Mesenchymal stem cell (in vitro differentiated cells and primary cell): ENCODE data around the gene XRCC5.

Source experiments
- DNase-seq: peaks from one replicate; pipeline ENCODE4 v3.0.0-alpha.2; 2013
- H2AFZ ChIP-seq: one replicate; pipeline ENCODE4 v1.6.1; 2013; ENCODE audit warnings: low read depth, mild to moderate bottlenecking, control low read depth, inconsistent platforms, low read length, moderate library complexity
- H2AK5ac ChIP-seq: 2 replicates; pipeline ENCODE4 v1.6.1; 2013; ENCODE audit warnings: low read length, moderate library complexity, mild to moderate bottlenecking, inconsistent platforms; ENCODE audit not compliant: severe bottlenecking
- H2BK120ac ChIP-seq: one replicate; pipeline ENCODE4 v1.6.1; 2013; ENCODE audit warnings: low read depth, mild to moderate bottlenecking, inconsistent platforms, low read length, moderate library complexity
- H2BK12ac ChIP-seq, 2 experiments: one replicate each; pipeline ENCODE4 v1.6.1; 2013; ENCODE audit warnings: inconsistent platforms in 2 of 2, low read length in 2 of 2, mild to moderate bottlenecking in 2 of 2, moderate library complexity in 2 of 2, control low read depth in 1 of 2
- H2BK15ac ChIP-seq: one replicate; pipeline ENCODE4 v1.6.1; 2013; ENCODE audit warnings: mild to moderate bottlenecking, low read depth, inconsistent platforms; ENCODE audit not compliant: poor library complexity, severe bottlenecking
- H2BK5ac ChIP-seq: 2 replicates; pipeline ENCODE4 v1.6.1; 2013; ENCODE audit warnings: low read depth, mild to moderate bottlenecking, low read length, control low read depth, inconsistent platforms; ENCODE audit not compliant: poor library complexity, severe bottlenecking
- H3K14ac ChIP-seq, 2 experiments: one replicate each; pipeline ENCODE4 v1.6.1; 2013; ENCODE audit warnings: inconsistent platforms in 2 of 2, low read length in 2 of 2, control low read depth in 1 of 2, mild to moderate bottlenecking in 1 of 2, moderate library complexity in 1 of 2
- H3K18ac ChIP-seq, 2 experiments: one replicate each; pipeline ENCODE4 v1.6.1; 2013; ENCODE audit warnings: inconsistent platforms in 2 of 2, low read length in 2 of 2, control low read depth in 1 of 2, low read depth in 1 of 2, mild to moderate bottlenecking in 1 of 2
- H3K23ac ChIP-seq, 2 experiments: one replicate each; pipeline ENCODE4 v1.6.1; 2013; ENCODE audit warnings: inconsistent platforms in 2 of 2, low read length in 2 of 2, mild to moderate bottlenecking in 2 of 2, moderate library complexity in 2 of 2, control low read depth in 1 of 2
- H3K27ac ChIP-seq: 2 replicates; pipeline ENCODE4 v1.5.1; 2013; ENCODE audit warnings: mild to moderate bottlenecking, moderate library complexity, low read length, control low read depth, inconsistent platforms; ENCODE audit not compliant: poor library complexity, severe bottlenecking
- H3K27me3 ChIP-seq, 2 experiments: 2 replicates each; pipeline versions ENCODE4 v1.6.1 to v1.7.0; 2013; ENCODE audit warnings: low read length in 2 of 2, mild to moderate bottlenecking in 2 of 2, moderate library complexity in 2 of 2, control low read depth in 1 of 2, inconsistent platforms in 1 of 2; ENCODE audit not compliant: control insufficient read depth in 1 of 2, insufficient read depth in 1 of 2
- H3K36me3 ChIP-seq, 2 experiments: 2 replicates each; pipeline versions ENCODE4 v1.6.1 to v1.7.0; 2013; ENCODE audit warnings: low read length in 2 of 2, control low read depth in 1 of 2, inconsistent platforms in 1 of 2, low read depth in 1 of 2, mild to moderate bottlenecking in 1 of 2; ENCODE audit not compliant: insufficient read depth in 2 of 2, control insufficient read depth in 1 of 2
- H3K4ac ChIP-seq, 2 experiments: one replicate each; pipeline ENCODE4 v1.6.1; 2013; ENCODE audit warnings: inconsistent platforms in 2 of 2, low read length in 2 of 2, mild to moderate bottlenecking in 2 of 2, moderate library complexity in 2 of 2, control low read depth in 1 of 2, low read depth in 1 of 2
- H3K4me1 ChIP-seq: 2 replicates; pipeline ENCODE4 v1.6.1; 2013; ENCODE audit warnings: low read depth, low read length, control low read depth; ENCODE audit not compliant: control insufficient read depth, insufficient read depth
- H3K4me2 ChIP-seq: 2 replicates; pipeline ENCODE4 v1.6.1; 2013; ENCODE audit warnings: low read length, mild to moderate bottlenecking, inconsistent platforms; ENCODE audit not compliant: poor library complexity, severe bottlenecking
- H3K4me3 ChIP-seq, 2 experiments: 2 replicates each; pipeline versions ENCODE4 v1.5.1 to v1.7.0; 2013; ENCODE audit warnings: low read length in 2 of 2, mild to moderate bottlenecking in 2 of 2, control low read depth in 1 of 2, low read depth in 1 of 2; ENCODE audit not compliant: insufficient read depth in 1 of 2
- H3K79me1 ChIP-seq: replicated peaks from 2 replicates; pipeline ENCODE4 v1.6.1; 2013; ENCODE audit warnings: mild to moderate bottlenecking, control low read depth, low read length, inconsistent platforms; ENCODE audit not compliant: poor library complexity, severe bottlenecking
- H3K9ac ChIP-seq: 2 replicates; pipeline ENCODE4 v1.7.0; 2013; ENCODE audit warnings: mild to moderate bottlenecking, low read length, moderate library complexity
- H3K9me3 ChIP-seq: 2 replicates; pipeline ENCODE4 v1.7.0; 2013; ENCODE audit warnings: mild to moderate bottlenecking, low read length; ENCODE audit not compliant: control insufficient read depth
- H4K8ac ChIP-seq: one replicate; pipeline ENCODE4 v1.6.1; 2013; ENCODE audit warnings: inconsistent platforms, mild to moderate bottlenecking, low read length, moderate library complexity
- H4K91ac ChIP-seq: one replicate; pipeline ENCODE4 v1.6.1; 2013; ENCODE audit warnings: mild to moderate bottlenecking, low read length, inconsistent platforms
- WGBS: methylation state at CpG from one replicate; pipeline ENCODE4 v1.1.7; 2013; ENCODE audit warnings: mixed read lengths; 5-methylcytosine and 5-hydroxymethylcytosine counted together

Gene XRCC5

DNA sequence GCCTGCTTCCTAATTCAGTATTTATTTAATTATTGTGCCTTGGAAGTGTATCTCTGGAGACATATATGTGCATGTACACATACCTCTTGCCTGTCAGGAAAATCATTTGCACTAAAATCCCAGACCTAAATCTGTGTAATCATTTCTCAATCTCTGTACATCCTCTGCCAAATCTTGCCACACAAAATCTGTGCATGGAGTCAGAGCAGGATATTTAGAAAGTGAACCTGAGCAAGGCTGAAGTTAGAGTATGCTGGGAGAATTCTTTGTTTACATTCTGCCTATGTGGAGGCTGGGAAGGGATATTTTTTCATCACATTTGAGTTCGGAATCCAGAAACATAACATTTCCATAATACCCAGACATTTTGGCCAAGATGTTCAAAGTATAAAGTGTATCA, 9.3 kb downstream of the XRCC5 start:
- Histone ChIP-seq H4K8ac (no peak overlapping the region), H3K4ac (no peak overlapping the region)

DNA sequence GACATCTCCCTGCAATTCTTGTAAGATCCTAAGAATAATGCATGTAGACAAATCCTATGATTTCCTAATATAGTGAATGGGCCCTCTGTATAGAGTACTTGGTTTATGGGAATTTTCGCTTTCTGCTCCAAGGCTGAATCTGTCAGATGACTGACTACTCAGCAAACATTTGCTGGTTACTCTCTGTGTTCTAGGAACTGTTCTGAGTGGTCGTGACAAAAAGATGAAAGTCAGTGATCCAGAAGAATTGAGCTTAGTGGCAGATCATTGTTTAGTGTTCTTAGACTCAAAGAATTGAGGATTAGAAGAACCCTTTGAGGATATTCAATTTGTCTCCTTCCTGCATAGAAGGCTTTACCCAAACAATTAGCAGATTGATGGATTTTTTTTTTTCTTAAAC, 10.0 kb downstream of the XRCC5 start:
- Histone ChIP-seq H3K18ac (no peak overlapping the region), H3K79me1 (peaks cover 10% of the 10 kb centered on the region), H3K14ac (no peak overlapping the region), H3K9ac (no peak overlapping the region), H3K9me3 (no peaks in the 10 kb centered on the region), H2AFZ (no peak overlapping the region), H2BK120ac (no peak overlapping the region), H3K4ac (no peak overlapping the region), H4K91ac (no peak overlapping the region), H3K4me3 (no peak overlapping the region), H4K8ac (no peak overlapping the region), H2AK5ac (no peak overlapping the region), H2BK12ac (no peak overlapping the region), H3K36me3 (peaks cover 14 to 91% of the 10 kb centered on the region in 2 experiments), H3K4me1 (peaks cover 4% of the 10 kb centered on the region), H3K27ac (no peak overlapping the region), H2BK5ac (no peak overlapping the region), H2BK15ac (no peak overlapping the region), H3K4me2 (no peak overlapping the region), H3K27me3 (no peaks in the 10 kb centered on the region), H3K23ac (no peak overlapping the region)
- 100% methylated on average over 2 of the region's 2 CpGs for WGBS
- no peak for DNase-seq

More for the DNA sequence above, 9.3 kb downstream of the XRCC5 start:
- H2BK120ac ChIP-seq = no peak overlapping the region
- H3K27ac ChIP-seq = no peak overlapping the region
- H4K91ac ChIP-seq = no peak overlapping the region
- no CpG with 5 or more reads among the region's 1 CpG for WGBS
- no peak overlapping the region for H2AFZ ChIP-seq
- no peak overlapping the region for H3K23ac ChIP-seq
- H3K9ac ChIP-seq = peak overlapping the region; percentile 7
- peaks cover 4% of the 10 kb centered on the region for H3K4me1 ChIP-seq
- no peaks in the 10 kb centered on the region for H3K9me3 ChIP-seq
- no peak overlapping the region for H2BK5ac ChIP-seq
- peaks cover 10% of the 10 kb centered on the region for H3K79me1 ChIP-seq
- no peak overlapping the region for H2BK12ac ChIP-seq
- no peak overlapping the region for H3K18ac ChIP-seq
- no peak overlapping the region for H3K14ac ChIP-seq
- no peak overlapping the region for H2BK15ac ChIP-seq
- H3K36me3 ChIP-seq = peaks cover 15 to 91% of the 10 kb centered on the region in 2 experiments
- H3K4me2 ChIP-seq = no peak overlapping the region
- H2AK5ac ChIP-seq = no peak overlapping the region
- H3K27me3 ChIP-seq = no peaks in the 10 kb centered on the region
- H3K4me3 ChIP-seq = no peak overlapping the region
- DNase-seq = peak; percentile 26

DNA sequence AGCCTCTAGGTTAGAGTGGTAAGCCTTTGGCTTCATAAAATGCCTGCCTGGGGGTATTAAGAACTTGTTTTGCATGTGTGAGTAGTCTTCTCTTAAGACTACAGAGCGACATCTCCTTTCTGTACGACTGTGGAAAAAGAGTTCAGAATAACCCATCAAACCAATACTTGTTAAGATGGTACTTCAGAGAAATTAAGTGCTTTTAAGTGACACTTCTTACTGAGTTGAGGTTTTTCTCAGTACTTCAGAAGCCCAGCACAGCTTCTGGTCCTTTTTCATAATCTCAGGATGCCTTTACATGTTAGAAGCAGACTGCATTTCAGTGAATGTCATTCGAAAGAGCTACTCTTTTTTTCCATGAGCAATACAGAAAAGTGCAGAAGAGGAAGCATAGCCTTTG, 10.8 kb downstream of the XRCC5 start:
- Histone ChIP-seq H2BK15ac (no peak overlapping the region), H3K4me3 (no peak overlapping the region), H3K23ac (no peak overlapping the region), H3K14ac (no peak overlapping the region), H4K8ac (no peak overlapping the region), H3K4me1 (peaks cover 2% of the 10 kb centered on the region), H4K91ac (no peak overlapping the region), H3K36me3 (peaks cover 10 to 96% of the 10 kb centered on the region in 2 experiments), H3K4ac (no peak overlapping the region), H2AK5ac (no peak overlapping the region), H3K27me3 (no peaks in the 10 kb centered on the region), H3K9ac (no peak overlapping the region), H3K79me1 (peaks cover 10% of the 10 kb centered on the region), H2BK5ac (no peak overlapping the region), H2BK120ac (no peak overlapping the region), H2AFZ (no peak overlapping the region), H3K27ac (no peak overlapping the region), H3K9me3 (no peaks in the 10 kb centered on the region), H3K4me2 (no peak overlapping the region), H2BK12ac (no peak overlapping the region), H3K18ac (no peak overlapping the region)
- no peak for DNase-seq
- 100% methylated on average over 1 of the region's 3 CpGs for WGBS

DNA sequence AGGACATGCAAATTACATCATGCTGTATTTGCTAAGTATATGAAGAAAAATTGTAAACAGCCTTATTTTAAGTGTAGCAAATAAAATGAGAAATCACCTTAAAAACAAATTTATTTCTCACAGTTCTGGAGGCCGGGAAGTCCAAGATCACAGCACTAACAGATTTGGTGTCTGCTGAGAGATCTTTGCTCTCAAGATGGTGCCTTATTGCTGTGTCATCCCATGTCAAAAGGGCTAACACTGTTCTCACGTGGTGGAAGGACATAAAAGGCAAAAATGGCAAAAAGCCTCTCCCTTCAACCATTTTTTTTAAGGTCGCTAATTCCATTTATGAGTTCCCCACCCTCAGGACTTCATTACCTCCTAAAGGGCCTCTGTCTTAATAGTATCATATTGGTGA, 12.1 kb downstream of the XRCC5 start:
- Histone ChIP-seq H3K27ac (no peak overlapping the region), H2AFZ (no peak overlapping the region), H2AK5ac (no peak overlapping the region), H3K4me1 (no peaks in the 10 kb centered on the region), H3K4ac (no peak overlapping the region), H3K14ac (no peak overlapping the region), H4K91ac (no peak overlapping the region), H4K8ac (no peak overlapping the region), H2BK15ac (no peak overlapping the region), H3K23ac (no peak overlapping the region), H3K18ac (no peak overlapping the region), H3K27me3 (no peaks in the 10 kb centered on the region), H2BK12ac (no peak overlapping the region), H3K9me3 (no peaks in the 10 kb centered on the region), H3K4me3 (no peak overlapping the region), H2BK120ac (no peak overlapping the region), H3K9ac (no peak overlapping the region), H3K36me3 (peaks cover 14 to 97% of the 10 kb centered on the region in 2 experiments), H2BK5ac (no peak overlapping the region), H3K4me2 (no peak overlapping the region), H3K79me1 (peaks cover 14% of the 10 kb centered on the region)
- 100% methylated on average over 3 of the region's 3 CpGs for WGBS
- DNase-seq = no peak
